GM19023 (cell line): ENCODE measurements around the gene GTSE1.
"Not testable (repeated sequence)": the region's sequence is repeated elsewhere in the genome, so short reads cannot be mapped to it uniquely, and the experiment has no call there.

ENCODE experiments used
- ATAC-seq: cut with Tn5 transposase; IDR thresholded peaks from one replicate; pipeline ENCODE4 v1.9.1; 2021; ENCODE audit warnings: mild to moderate bottlenecking, moderate library complexity; ENCODE audit not compliant: unreplicated experiment

The GTSE1 gene

DNA sequence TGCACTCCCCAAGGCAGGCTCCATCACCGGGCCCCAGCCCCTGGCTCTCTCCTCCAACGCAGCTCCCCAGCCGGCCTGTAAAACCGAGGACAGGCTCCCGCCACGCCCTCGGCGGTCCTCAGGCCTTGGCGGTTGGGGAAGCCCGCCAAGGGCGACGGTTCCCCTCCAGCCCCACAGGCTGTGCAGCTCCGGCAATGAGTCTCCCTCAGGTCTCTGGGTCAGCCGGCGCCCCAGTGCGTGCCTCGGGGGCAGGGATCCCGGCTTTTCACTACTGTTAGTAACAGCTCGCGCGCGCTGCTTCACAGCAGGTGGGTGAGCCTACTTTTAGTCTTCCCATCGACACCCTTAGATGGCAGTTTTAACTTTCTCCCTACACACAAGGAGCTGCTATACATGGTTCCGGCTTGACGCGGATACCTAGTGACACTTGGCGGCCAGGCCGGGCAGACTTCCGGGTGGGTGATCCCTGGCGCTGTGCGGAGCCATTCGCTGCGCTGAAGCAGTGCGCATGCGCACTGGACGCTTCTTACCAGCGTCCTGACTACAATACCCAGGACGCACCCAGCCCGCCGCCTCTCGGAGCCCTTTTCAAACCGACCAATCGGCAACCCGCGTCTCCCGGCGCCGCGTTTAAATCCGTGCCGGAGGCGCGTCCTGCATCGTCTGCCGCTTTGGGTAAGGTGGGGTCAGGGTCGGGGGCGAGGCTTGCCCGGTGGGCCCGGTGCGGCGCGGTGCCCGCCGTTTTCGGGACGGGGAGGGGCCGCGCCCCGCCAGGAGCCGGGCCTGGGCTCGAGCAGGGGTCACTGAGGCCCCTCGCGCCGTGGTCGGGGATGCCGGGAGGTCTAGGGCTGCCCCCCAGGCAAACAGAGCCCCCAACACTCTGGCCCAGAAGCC is at the start of gene GTSE1:
TSS of gene GTSE1 (plus strand) at position 614 of the 894 bp plus-strand sequence. CDS start 531 bp downstream, outside the sequence.
- peak; percentile 97 for ATAC-seq

GRCh38 chr22:46247443-46247975 is 49.2 kb upstream of the GTSE1 start:
- ATAC-seq, result no peak

DNA sequence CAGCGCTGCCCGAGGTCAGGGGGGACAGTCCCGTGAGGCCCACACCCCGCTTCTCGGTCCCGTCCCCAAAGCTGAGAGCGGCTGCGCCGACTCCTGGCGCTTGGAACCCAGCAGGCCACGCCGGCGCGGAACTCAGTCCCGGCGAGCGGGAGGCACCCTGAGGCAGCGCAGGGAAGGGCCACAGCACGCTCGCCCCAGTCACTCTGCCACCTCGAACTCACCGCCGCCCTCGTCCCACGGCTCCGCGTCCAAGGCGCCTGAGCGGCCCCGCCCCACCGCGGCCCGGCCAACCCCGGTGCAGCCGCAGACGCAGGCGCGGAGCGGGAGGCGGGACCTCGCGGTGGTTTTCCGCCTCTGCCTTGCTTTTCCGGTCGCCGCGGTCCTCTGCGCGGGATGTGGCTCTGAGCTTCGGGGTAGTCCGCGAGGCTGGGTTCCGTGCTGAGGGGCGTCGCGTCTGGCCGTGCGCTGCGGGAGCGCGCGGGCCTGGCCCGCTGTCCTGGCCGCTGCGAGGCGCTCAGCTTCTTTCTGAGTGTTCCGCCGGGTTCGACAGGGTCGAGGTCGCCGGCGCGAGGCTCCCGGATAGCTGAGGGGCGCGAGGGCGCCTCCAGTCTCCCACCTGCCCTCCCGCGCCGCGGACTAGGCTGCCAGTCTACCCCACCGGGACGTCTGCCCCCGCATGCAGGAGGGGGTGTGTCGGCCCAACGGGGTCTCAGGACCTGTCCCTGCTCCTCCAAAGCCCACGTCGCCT is 46.5 kb upstream of the GTSE1 start, which contains the start of gene CDPF1:
TSS of gene CDPF1 (minus strand) at position 259 of the 748 bp plus-strand sequence. CDS start 2,009 bp downstream, outside the sequence.
- ATAC-seq, result peak; percentile 77

DNA sequence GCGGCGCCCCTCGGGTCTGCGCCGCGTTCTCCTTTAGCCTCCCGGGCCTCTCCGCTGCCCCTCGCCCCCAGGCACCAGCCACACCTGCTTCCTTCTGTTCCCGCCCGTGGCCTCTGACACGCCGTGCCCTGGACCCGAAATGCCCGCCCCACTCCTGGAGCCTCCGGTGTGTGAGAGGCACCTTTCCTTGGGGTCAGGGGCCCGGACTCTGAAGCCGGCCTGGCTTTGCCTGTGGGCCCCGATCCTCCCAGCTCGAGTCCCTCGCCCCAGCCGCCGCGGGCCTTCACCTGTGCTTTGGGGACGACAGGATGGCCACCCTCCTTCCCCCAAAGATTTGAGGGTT is 45.9 kb upstream of the GTSE1 start:
- peak; percentile 9 for ATAC-seq

- ATAC-seq, result no peak
Observed at GRCh38 chr22:46251266-46251665, 45.4 kb upstream of the GTSE1 start.

GRCh38 chr22:46251816-46252380 is 44.8 kb upstream of the GTSE1 start:
- no peak for ATAC-seq

GRCh38 chr22:46256358-46256958 is 40.2 kb upstream of the GTSE1 start:
- no peak for ATAC-seq

- no peak for ATAC-seq
Observed at GRCh38 chr22:46259374-46259773, 37.3 kb upstream of the GTSE1 start.

GRCh38 chr22:46260038-46260437 is 36.6 kb upstream of the GTSE1 start:
- ATAC-seq, result no peak

- no peak for ATAC-seq
Observed at GRCh38 chr22:46262449-46263215, 34.0 kb upstream of the GTSE1 start.

DNA sequence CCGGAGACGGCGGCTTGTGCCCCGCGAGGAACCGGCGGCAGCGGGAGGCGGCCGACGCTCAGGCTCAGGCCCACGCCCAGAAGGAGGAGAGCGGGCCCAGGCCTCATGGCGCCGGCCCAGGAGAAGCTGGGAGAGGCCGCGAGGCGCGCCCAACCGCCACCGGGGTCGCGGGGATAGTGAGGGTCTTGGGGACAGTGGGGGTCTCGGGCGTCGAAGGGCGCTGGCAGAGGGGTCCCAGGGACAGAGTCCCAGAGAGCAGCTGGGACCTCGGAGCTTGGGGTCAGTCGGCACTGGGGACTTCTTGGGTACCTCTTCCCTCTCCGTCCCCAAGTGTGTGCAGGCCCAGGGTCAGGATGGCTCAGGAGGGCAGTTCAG is 33.5 kb upstream of the GTSE1 start, which contains the start of gene PKDREJ:
TSS of gene PKDREJ (minus strand) at position 128 of the 375 bp plus-strand sequence. CDS start at position 107, 21 bp downstream.
- ATAC-seq, result no peak

GRCh38 chr22:46264520-46264919 is 32.1 kb upstream of the GTSE1 start:
- ATAC-seq, result not testable (repeated sequence)

DNA sequence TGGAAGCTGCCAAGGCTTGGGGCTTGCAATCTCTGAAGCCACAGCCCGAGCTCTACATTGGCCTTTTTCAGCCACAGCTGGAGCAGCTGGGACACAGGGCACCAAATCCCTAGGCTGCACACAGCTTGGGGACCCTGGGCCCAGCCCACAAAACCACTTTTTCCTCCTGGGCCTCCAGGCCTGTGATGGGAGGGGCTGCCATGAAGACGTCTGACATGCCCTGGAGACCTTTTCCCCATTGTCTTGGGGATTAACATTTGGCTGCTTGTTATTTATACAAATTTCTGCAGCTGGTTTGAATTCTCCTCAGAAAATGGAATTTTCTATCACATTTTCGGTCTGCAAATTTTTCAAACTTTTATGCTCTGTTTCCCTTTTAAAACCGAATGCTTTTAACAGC is 31.0 kb upstream of the GTSE1 start:
- not testable (repeated sequence) for ATAC-seq

GRCh38 chr22:46267431-46268279 is 29.0 kb upstream of the GTSE1 start, which contains the start of gene TTC38:
Gene TTC38 (plus strand): TSS chr22:46268008. CDS start chr22:46268040, 32 bp downstream.
- ATAC-seq, result peak; percentile 86

- ATAC-seq, result no peak
Observed at GRCh38 chr22:46269564-46269963, 27.1 kb upstream of the GTSE1 start.

GRCh38 chr22:46272196-46272595 is 24.5 kb upstream of the GTSE1 start:
- ATAC-seq, result no peak

DNA sequence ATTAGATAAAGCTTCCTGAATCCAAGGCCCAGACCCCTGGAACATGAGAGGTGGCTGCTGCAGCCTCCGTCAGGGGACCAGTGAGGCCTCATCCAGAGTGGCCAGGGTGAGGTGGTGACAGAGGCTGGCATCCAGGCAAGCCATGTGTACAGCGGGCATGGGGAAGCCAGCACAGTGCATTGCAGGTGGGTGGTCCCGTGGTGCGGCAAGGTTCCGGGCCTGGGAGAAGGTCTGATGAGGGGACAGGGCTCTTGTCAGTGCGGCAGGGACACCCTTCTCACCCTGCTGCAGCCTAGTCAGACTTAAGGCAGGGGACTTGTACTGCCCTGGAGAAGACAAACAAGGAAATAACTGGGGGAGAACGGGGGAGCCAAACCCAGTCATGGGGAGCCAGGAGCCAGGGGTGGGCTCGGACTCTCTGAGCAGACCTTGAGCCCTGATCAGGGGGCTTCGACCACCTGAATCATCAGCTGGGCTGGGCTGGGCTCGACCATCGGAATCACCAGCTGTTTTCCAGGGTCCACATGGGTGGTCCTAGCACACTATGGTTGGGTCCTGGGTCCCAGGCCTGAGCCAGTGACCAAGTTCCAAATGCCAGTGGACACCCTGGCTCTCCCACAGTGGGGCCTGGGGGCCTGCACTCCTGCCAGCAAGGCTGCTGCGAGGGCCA is 23.8 kb upstream of the GTSE1 start:
- ATAC-seq, result no peak

DNA sequence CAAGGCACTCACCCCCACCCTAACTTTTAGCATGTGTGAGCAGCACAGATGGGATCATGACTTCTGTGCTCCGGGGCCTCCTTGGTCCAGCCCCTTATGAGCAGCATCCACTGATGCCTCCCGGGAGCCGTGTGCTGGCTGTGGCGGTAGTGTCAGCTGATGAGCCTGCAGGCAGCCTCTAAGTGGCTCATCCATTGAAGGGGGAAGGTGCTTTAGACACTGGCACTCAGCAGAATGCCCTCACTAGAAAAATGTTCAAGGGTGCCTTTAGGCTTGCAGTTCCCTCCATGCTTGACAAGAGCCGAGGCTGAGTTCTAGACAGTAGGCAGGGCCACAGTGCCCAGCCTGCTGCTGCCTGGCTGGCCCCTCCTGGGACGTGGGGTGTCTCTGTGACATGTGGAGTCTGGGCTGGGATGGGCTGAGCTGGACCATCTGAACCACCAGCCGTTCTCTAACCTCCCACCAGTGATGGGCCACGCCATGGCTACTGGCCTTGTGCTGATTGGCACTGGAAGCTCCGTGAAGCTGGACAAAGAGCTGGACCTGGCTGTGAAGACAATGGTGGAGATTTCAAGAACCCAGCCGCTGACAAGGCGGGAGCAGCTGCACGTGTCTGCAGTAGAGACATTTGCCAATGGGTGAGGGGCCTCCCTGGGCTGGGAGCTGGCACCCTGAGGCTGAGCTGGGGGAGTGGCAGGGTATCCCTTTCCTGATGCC is 23.1 kb upstream of the GTSE1 start:
- no peak for ATAC-seq
